A204.1 (cell line): ENCODE results near the gene RYR3.
"Not testable (repeated sequence)": the region's sequence is repeated elsewhere in the genome, so short reads cannot be mapped to it uniquely, and the experiment has no call there.

ENCODE experiments used
- FAIRE-seq: peaks from 2 replicates; lab custom pipeline; 2012; peaks lifted over from hg19 to GRCh38; lab: Jason Lieb, UNC

RYR3 gene

DNA sequence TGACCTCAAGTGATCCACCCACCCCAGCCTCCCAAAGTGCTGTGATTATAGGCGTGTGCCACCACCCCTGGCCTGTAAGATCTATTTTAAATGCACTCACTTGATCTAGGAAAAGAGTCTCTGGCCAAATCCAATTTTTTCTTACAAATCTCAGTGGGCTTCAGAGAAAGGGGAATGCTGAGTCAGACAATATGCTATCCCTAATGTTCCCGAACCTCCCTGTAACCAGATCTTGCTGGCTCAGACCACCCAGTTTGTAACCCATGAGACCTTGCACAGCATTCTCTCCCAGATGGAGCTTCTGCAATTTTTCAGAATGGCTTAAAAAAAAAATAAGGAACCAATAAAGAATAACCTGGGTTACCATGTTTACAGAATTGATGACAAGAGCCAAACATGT, 205.8 kb downstream of the RYR3 start:
- FAIRE-seq = no peak

DNA sequence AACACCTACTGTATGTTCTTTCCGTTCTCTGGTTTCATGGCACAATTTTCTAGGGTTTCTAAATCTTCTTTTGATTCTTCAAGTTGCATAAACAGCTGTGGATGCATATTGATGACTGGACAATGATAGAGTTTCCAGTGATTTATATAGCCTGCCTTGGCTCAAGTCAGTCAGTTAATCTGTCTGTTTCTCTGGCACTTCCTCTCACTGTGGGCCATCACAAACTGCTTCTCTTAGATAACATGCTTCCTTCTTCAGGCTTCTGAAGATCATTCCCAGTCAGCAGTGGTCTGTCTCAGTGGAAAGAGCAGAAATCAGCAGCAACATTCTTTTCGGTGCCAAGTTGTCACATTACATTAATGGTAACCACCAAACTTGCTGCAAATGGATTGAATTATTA, 207.2 kb downstream of the RYR3 start:
- FAIRE-seq = no peak

DNA sequence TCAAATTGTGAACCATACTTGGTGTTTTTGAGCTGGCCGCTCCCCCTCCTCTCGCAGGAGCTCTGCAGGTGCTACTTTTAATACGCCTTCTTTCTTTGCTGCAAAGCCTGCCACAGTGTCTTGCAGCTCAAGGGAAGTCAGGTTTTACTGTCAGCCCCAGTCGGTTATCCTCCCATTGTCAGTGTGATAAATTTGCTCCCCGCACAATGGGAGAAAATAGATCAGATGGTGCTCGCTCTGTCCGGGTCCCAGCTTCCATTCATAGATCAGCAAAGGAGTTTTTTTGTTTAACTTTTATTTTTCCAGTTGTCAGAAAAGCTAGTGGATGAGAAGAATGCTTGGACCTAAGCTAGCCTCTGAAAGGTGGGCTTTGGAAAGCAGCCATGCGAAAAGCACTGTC, 207.7 kb downstream of the RYR3 start:
- FAIRE-seq = no peak

DNA sequence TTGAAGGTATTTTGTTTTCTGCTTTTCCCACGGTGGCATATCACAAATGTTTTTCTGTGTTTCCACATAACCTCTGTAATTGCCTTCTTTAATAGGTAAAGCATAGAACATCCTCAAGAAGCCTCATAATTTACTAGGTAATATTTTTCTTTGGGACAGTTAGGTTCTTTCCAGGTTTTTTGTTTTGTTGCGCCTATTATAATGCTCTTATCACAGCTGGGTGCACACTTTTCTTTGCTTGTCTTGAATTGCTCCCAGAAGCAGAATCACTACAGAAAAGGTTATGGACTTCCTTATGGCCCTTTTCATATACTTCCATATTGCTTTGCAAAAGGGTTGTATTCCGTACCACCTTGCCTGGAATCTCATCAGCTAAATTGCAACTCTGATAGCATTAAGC, 213.5 kb downstream of the RYR3 start:
- no peak for FAIRE-seq

DNA sequence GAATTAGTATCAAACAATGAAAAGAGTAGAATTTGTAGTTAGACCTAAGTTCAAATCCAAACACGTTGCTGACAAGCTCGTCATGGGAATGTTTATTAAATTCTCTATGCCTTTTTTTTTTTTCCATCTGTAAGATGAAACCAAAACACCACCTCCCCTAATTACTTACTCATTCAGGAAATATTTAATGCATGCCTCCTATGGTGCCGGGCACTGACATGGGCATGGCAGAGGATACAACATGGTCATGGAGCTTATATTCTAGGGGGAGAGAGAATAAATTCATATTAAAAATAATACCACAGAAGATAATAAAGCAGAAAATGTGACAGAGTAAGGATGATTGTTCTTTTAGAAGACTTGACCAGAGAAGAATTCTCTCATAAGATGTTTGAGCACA, 215.8 kb downstream of the RYR3 start:
- FAIRE-seq = no peak

DNA sequence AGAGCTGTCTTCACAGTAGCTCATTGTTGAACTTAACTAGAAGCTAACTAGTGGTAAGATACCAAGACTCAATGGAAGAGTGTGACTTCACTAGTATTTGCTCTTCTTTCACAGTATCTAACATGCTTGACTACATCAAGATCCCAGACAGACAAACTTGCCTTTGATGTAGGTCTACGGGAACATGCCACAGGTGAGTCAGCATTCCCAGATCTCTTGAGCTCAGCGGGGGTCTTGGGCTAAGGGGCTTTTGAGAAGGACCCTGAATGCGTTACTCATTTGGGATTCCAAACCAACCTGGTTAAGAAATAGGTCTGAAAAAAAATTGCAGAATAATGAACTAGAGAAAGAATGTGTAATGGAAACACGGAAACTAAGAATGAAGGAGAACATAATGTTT, 222.4 kb downstream of the RYR3 start:
- FAIRE-seq = no peak

DNA sequence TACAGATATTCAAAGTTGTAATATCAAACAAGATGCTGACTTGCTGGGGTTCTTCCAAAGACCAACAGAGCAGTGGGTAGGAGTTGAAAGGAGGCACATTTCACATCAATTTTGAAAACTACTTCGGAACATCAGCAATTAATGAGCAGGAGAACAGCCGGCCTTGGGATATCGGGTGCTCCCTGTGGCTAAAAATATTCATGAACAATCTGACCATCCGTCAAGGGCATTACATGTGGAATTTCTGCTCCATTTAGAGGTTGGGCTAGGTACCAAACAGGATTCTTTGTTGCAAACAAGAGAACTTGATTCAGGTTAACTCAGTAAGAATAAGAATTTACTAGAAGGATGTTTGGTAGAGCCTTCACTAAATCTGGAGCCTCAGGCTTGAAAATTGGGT, 223.9 kb downstream of the RYR3 start:
- no peak for FAIRE-seq

DNA sequence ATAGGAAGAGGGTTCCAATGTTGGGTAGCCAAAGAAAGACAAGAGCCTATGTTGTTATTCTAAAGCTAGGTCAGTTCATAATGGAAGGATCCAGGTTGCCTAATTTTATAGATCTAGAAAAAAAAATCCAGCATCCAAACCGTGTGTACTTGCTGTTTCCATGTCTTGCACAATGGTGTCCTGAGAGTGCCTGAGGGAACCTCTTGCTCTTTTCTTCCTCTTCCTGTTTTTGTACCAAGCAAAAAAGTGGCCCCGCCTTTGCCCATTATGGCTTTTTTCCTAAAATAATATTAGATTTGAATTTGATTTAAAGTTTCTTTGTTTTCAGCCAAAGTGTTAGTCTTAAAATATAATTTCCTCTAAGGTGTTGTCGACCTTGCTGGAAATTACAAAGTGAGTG, 224.4 kb downstream of the RYR3 start:
- no peak for FAIRE-seq

DNA sequence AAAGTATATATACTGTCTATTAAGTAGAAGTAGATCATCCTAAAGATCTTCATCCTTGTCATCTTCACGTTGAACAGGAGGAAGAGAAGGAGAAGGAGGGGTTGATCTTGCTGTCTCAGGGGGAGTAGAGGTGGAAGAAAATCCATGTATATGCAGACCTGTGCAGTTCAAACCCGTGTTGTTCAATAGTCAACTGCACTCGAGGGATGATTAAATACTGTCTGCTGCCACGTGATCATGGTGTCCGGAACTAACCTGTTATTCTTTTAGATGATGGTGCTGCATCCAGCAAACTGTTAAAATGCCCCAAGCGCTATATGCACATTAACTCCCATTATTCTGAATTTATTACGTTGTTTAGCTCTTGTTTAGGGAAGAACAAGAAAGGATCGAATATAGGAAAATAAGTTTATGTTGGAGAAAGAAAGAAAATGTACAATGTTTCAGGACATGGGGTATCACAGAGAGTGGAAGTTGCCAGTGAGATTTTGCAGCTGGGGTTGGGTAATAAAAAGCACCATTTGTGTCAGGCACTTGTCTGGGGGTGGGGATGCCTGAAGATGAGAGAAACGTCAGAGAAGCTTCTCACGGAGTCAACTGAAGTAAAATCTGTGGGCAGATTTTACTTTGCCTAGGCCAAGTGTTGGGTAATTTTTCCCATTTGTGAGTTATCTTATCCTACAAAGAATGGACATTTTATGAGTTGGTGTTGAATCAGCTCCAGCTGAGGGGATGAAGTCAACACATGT, 229.2 kb downstream of the RYR3 start:
- no peak for FAIRE-seq

DNA sequence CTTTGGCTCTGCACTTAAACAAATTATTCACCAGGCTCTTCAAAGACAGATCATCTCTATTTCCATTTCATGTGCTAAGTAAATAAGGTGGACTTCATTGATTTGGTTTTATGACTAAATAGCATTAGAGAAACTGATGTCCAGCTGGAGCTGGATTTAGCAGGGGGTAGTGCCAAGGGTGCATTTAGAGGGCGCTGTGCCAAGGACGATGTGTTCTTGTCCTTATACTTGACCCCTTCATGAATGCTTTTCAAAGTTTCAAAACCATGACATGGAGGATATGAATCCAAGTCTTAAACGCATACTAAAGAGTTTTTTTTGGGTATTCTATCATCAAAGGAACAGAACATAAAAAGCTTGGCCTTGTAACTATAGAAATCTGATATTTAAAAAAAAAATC, 233.2 kb downstream of the RYR3 start:
- no peak for FAIRE-seq

DNA sequence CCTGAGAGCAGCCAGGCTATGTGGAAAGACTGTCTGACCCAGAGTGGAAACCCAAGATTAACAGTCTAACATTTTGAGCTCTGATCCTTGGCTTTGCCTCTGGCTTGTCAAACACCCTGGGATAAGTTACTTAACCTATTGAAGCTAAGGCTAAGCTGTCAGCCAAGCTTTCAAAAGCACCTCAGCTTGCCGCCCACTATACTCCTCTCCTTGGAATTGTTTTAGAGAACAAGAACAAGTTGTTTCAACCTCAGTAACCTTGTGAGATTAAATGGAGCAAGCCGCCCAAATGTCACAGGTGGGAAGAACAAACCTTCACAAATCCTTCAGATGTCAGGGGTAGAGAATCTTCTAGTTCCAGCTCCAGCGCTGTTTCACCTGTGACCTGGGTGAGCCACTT, 235.1 kb downstream of the RYR3 start:
- no peak for FAIRE-seq

DNA sequence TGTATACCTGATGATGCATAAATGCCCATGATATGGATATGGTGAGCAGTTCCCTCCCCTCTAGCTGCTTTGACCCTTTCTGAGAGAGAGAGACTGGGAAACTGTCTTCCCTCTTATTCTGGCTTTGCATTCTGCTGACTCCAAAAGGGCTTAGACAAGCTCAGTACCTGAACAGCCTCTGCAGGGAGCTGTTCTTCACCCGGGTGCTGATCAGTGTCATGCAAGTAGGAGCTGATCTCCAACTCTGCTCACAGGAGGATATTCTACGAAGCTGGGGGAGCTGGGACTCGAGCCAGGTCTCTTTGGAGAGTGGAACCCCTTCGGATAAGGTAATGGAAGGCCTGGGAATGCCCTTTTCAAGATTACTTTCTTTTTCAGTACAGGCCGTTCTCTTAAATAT, 237.1 kb downstream of the RYR3 start:
- FAIRE-seq = no peak

DNA sequence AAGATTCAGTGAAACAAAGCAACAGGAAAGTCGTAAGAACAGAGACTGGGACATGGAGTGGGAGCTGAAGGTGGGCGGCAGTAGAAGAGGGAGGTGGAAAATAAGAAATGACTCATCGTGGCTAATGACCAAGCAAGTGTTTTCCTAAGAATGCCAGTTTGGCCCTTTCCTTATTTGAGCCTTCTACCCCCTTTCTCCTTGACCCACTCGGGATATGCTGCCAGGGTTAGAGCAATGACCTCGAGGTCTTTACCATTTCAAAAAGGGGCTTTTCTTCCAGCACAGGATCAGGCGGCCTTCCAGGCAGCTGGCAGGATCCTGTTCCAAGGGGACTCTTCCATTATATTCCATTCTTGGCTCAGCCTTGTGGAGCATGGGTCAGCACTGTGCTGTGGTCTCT, 241.1 kb downstream of the RYR3 start:
- FAIRE-seq = no peak

DNA sequence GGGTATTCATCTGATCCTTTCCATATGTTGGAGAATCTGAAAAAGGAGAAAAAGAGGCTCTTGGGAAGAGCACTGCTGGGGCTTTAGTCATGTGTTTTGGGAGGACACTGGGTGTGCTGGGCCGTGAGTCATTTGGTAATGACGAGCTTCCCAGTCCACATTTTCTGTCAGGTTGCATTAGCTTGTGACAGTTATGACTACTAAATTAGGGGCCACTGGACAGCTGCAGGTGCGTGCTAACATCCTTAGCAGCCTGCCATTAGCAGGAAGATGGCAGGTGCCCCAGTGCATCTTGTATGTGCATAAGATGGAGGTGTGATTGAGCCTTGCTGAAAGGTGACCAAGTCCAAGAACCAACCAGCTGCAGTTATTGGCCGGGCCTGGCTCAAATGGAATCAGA, 242.4 kb downstream of the RYR3 start:
- no peak for FAIRE-seq

DNA sequence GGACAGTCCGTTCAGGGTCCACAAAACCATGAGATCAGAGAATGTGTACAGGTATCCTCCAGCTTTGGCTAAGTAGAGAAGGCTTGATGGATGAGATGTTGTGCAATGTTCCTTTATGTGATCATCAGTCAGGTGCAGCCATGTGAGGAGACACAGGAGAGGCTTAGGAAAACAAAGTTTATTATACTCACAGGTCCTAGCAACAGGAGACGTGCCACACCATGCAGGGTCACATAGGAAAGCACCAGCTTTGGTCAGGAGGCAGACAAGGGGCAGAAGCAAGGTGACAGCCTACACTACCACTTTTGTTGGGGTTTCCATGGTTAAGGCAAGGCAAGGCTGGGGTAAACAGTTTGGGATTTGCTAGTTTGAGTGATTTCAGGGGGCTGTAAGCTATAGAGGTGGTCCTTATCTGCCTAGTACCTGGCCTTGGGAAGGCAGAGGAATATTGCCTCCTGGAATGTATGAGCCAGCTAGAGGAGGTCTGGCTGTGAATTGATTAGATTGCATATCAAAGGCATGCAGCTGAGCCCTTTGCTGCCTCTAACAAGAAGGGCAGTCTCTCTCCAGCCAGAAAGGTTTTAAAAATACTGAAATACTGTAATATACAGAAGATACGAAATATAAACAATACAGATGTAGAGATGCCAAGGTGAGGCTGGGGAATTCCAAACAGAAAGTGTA, 248.6 kb downstream of the RYR3 start:
- FAIRE-seq = no peak

DNA sequence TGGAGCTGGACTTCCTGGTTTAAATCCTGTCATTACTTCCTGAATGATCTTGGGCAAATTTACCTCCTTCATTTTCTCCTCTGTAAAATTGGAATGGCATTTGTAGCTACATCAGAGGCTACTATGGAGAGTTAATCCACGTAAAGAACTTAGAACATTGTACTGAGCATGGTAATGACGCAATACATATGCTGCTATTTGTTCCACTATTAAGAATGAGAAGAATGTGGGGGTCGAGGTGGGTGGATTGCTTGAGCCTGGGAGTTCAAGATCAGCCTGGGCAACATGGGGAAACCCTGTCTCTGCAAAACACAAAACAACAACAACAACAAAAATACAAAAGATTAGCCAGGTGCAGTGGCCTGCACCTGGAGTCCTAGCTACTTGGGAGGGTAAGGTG, 250.6 kb downstream of the RYR3 start:
- no peak for FAIRE-seq

DNA sequence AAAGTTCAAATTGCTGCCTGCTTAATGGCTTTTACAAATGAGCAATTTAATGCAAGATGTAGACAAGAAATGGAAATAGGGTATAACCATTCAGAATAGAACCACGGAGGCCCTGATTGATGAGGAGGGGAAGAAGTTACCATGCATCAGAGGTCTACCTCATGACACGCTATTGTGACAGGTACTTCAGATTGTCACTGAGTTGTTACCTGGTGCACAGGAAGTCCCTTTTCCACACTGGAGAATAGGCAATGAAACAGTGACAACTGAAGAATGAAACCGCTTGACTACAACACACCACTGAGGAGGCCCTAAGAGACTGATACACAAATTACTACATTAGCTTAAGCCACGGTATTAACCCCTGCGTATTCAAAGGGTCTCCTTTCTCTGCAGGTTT, 251.2 kb downstream of the RYR3 start:
- FAIRE-seq = no peak

DNA sequence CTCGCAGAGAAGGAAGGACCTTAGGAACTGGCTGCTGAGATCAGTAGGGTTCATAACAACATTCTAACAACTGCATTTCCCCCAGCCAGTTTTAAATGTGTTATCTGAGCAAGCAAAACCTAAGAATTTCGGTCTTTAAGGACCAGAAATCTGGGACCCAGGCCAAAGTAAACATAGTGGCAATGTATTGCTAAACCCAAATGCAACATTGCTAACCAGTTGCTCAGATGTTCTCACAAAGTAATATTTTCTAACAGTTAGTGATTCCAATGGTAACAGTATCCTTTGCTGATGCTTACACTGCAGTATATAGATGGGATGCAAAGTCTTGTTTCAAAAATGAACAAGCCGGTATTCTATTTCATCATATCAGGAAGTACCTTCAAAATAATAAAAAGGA, 254.3 kb downstream of the RYR3 start:
- no peak for FAIRE-seq

DNA sequence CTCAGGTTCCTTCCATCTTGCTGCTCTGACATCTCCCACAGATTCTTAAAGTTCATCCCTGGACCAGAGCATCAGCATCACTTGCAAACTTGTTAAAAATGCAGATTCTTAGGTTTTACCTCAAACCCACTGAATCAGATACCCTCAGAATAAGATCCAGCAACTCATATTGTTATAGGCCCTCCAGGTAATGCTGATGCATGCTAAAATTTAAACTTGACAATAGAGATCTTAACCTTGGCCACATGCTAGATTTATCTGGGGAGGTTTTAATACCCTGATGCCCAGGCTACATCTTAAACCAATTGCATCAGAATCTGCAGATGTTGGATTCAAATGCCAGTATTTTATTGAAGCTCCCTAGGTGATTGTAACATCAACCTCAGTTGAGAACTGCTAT, 256.9 kb downstream of the RYR3 start:
- FAIRE-seq = no peak

DNA sequence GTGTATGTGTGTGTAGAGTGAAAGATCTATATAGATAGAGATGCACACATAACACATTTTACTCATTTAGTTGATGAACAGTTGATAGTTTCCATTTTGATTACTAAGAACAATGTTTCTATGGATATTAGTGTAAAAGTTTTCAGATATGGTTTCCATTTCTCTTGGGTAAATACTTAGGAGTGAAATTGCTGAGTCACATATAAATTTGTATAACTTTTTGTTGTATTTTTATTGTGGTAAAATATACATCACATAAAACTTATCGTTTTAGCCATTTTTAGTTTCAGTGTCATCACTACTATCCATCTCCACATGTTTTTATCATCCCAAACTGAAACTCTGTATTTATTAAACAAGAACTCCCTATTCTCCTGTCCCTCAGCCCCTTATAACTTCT, 258.3 kb downstream of the RYR3 start:
- FAIRE-seq = no peak

DNA sequence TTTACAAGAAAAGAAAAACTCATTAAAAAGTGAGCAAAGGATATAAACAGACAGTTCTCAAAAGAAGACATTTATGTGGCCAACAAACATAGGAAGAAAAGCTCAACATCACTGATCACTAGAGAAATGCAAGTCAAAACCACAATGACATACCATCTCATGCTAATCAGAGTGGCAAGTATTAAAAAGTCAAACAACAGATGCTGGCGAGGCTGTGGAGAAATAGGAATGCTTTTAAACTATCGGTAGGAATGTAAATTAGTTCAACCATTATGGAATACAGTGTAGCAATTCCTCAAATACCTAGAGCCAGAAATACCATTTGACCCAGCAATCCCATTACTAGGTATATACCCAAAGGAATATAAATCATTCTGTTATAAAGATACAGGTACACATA, 267.1 kb downstream of the RYR3 start:
- not testable (repeated sequence) for FAIRE-seq

DNA sequence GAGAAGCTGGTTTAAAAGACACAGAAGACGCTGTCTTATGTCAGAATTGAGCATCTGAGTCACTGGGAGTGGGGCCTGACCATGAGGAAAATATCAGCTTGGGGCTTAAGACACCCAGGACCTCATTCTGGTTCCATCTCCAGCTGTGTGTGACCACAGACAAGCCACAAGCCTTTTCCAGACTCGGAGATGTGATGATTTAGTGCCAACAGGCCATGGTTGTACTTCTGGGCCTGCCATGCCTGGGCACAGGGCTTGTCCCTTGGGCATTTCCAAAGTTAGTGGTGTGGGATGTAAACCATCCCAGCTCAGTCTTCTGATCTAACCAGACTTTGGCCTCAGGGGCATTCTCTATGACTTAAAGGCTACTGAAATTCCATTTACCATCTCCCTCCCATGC, 269.8 kb downstream of the RYR3 start:
- no peak for FAIRE-seq

DNA sequence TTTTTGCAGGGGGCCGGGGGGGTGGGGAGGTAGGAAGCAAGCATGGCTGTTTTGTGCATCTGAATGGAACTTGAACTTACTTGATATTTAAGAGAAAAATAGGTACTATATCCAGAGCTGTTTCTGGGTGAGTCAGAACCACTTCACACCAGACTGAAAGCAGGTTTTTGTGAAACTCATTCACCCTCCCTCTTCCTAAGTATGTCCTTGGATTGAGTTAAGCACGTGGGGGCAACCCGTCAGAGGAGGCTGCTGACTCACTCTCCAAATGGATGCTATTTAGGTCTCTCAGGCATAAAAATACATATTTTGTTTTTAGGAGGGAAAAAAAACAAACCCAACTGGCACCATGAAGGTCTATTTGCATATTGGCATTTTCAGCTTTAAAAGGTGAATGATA, 270.3 kb downstream of the RYR3 start:
- FAIRE-seq = no peak

DNA sequence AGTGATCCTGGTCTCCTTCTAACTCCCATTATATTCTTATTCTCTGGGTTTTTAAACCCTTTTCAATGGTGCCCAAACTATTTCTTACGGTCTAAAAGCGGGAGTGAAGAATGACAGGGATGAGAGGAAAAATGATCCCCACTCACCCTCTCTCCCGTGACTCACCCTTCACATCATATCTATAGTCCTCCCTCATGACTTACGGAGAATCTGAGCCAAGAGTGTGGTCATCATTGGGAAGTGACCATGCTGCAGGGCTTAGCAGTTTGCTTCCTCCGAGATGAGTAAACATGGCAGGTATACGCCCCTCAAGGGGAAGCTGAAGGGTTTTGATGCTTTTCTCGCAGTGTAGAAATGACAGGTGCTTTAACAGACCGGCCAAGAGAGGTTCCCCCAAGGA, 274.0 kb downstream of the RYR3 start:
- no peak for FAIRE-seq
